GM19467 (cell line): Measurements from ENCODE around the gene KCNG1.

Source experiments
- ATAC-seq: cut with Tn5 transposase; IDR thresholded peaks from one replicate; pipeline ENCODE4 v1.9.1; 2021; ENCODE audit warnings: mild to moderate bottlenecking, moderate library complexity; ENCODE audit not compliant: unreplicated experiment

KCNG1 gene

DNA sequence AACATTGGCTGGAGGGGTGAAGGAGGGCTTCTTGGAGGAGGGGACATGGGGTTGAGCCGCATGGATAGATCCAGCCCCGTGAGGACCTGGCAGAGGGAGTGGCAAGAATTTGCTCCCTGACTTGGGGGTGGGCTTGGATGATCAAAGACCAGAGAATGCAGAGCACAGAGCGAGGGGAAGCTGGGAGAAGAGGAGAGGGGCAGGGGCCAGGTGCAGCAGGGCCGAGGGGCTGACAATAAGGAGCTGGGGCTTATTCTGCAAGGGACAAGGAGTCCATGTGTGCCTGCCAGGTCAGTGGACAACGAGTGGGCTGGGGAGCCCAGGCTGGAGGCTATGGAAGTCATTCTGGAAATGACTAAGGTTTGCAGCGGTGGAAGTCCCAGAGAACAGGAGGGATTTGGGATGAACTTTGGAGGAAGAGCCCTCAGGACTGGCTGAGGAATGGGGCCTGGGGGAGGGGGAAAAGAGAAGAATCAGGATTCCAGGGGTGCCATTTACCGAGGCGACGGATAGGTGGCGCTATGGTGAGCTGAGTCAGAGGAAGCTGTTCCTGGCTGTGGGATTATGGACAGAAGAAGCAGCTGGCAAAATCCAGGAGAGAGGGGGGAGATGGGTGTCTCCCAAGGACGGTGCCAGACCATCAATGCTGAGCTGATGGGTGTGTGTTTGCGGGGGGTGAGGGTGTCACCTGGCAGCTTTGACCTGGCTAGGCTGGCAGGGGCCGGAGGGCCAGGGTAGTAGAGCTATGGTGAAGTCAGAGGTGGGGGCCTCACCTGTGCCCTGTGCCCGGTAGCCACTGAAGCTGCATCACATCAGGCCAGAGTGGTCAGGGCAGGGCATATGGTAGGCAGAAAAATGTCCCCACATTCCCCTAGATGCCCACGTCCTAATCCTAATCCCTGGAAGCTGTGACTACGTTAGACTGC, 7.8 kb downstream of the KCNG1 start:
- ATAC-seq = no peak

DNA sequence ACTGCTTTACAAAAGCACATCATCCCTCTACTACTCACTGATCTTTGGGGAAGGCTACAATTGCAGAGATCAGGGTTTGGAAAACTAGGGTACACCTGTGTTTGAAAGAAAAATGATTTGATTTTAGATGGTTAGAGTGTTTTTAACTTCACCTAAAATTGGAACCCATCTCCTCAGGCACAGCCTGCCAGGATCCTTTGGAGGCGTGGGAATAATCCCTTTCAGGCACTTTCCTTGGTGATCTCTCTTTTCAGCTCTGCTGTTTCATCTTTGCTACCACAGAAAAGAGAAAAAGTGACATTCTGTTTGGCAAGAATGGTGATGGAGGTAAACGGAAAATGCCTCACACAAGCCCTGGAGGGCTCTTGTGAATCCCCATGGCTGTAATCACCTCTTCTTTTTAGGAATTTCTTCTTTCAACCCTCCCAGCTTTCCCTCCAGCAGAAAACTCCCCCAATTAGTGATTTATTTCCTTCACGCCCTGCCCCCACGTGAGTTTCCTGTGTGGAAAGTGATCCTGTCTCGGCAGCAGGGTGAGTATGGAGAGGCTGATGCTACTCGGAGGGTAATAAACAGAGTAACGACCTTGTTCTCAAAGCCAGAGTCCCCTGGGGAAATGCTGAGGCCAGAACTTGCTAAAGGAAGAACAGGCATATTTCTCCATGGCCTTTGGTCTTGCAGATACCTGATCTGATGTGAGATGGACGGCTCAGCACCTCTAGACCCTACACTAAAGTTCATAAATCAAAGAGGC, 9.2 kb downstream of the KCNG1 start:
- ATAC-seq = no peak

GRCh38 chr20:51012357-51012756, 10.6 kb downstream of the KCNG1 start:
- ATAC-seq = no peak

GRCh38 chr20:51011479-51011878, 11.4 kb downstream of the KCNG1 start:
- no peak for ATAC-seq

GRCh38 chr20:51010932-51011331, 12.0 kb downstream of the KCNG1 start:
- ATAC-seq = no peak

- no peak for ATAC-seq
Observed at GRCh38 chr20:51010043-51010365, 12.9 kb downstream of the KCNG1 start.

GRCh38 chr20:51009303-51010042, 13.4 kb downstream of the KCNG1 start:
- no peak for ATAC-seq

DNA sequence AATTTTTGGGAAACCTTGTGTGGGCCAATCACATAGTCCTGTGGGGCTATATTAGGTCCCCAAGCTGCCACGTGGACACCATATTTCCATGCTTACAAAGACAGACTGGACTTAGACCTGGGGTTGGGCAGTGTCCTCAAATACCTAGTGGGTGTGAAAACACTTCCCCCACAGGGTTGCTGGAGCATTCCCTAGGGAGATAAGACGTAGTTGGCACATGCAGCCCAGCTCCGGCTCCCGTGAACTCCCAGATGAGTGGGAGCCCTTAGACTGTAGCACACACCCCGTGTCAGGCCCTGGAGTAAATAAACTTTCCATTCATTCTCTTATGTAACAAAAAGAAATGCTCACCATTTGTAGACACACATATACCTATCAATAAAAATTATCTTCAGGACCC, 14.2 kb downstream of the KCNG1 start:
- ATAC-seq = no peak

GRCh38 chr20:51005214-51005613, 17.7 kb downstream of the KCNG1 start:
- no peak for ATAC-seq

DNA sequence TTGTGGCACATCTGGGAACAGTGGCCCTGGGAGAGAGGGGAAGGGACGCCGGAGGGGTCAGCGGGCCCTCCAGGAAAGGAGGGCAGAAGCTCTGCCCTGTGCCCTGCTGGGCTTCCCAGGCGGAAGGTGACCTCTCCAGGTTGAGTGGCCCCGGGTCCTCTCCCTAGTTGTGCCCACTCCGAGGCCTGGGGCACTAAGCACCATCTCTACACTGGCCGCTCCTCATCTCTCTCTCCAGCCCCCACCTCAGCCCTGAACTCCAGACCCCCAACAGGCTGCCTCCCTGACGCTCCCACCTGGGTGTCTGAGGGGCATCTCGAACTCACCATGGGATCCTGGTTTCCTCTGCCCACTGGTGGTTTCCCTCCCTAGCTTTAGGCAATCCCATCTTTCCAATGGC, 18.1 kb downstream of the KCNG1 start:
- no peak for ATAC-seq

GRCh38 chr20:51004305-51004727, 18.6 kb downstream of the KCNG1 start:
- no peak for ATAC-seq

DNA sequence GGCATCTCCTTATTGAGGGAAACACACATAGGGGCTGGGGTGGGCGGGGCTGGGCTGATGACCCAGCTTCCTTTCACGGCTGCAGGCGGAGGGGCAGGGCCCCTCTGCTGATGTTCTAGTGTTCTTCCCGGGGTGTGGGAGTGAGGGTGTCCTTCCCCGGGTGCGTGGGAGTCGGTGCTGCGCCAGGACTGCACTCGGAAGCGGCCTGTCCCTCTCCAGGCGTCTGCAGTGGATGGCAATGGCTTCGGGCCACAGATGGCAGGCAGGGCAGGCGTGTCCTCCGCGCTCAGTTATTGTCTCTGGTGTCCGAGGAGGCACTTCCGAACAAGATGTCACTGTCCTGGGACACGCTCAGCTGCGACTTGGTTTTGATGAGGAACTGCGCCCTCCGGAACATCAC, 19.2 kb downstream of the KCNG1 start:
- no peak for ATAC-seq

GRCh38 chr20:51002633-51003032, 20.3 kb downstream of the KCNG1 start:
- ATAC-seq = no peak

DNA sequence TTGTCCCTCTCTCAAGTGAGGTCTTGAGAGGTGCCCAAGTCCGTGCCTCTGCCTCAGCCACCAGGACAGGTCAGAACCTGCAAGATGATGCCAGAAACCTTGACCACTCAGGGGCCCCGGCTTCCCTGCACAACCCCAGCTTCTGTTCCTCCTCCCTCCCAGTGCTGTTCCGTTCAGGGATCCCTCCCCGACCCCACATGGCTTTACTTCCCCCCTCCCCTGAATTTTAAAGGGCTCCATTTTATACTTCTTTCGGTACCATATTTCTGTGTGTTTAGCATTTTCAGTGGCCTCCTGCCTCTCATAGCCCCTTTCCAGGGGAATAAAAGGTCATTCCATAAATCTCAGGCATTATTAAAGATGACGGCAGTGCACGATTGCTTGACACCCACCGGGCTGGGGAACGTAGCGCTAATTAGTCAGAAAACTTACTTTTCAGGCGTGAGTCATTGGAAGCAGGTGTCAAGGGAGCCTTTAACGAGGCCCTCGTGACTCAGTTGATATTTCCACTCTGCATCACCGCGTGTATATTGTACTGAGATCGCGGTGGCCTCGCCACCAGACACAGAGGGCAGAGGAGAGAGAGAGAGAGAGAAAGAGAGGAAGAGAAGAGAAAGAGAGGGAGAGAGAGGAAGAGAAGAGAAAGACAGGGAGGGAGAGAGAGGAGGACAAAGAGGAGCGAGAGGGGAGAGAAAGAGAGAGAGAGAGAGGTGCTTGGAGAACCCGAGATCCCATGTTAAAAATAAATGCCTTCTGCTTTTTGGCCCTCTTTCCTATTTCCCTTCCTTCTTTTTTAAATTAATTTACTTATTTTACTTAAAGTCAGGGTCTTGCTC, 21.3 kb downstream of the KCNG1 start:
- no peak for ATAC-seq

- no peak for ATAC-seq
Observed at GRCh38 chr20:50999355-50999754, 23.6 kb downstream of the KCNG1 start.

GRCh38 chr20:50996901-50997865, 25.7 kb downstream of the KCNG1 start:
- no peak for ATAC-seq

DNA sequence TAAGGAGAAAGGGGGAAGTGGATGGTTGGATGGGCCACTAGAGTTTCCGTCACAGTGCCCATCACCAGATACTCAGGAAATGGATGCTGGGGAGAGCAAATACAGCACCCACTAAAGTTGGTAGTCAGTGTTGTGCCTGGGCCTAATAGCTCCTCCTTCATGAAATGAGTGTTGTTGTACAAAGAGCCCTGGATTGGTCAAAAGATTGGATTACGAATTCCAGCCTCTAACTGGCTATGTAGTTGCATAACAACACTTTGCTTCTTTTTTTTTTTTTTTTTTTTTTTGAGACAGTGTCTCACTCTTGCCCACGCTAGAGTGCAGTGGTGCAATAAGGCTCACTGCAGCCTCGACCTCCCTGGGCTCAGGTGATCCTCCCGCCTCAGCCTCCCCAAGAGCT, 27.4 kb downstream of the KCNG1 start:
- ATAC-seq = no peak

DNA sequence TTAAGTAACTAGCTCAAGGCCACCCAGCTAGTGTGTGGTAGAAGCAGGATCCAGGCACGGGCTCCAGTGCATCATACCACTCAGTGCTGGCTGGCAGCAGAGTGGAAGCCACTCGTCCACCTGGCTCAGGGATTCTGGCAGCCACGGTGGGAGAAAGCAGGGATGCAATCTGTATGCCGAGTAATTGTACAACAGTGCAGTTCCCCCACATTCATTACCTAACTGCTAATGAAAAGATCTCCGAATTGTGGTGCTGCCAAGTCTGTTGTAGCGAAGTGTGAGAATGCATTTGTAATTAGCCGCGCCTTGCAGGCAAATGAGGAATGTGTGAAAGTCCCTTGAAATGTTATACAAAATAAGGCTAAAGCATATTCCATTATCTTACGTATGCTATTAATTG, 29.0 kb downstream of the KCNG1 start:
- no peak for ATAC-seq

GRCh38 chr20:50992733-50993457, 30.0 kb downstream of the KCNG1 start:
- ATAC-seq = no peak
